ENCODE results near the gene PIGW. TPM values are rescaled to one million over a fixed set of nuclear protein-coding genes. Genes with fewer than 3 reads are reported as not detected.
A peak's percentile ranks its signal among the peaks of the same experiment; 100 is the strongest.

The PIGW gene
- total RNA-seq, 1 experiment from 2014 or later, result 6.7 TPM

DNA sequence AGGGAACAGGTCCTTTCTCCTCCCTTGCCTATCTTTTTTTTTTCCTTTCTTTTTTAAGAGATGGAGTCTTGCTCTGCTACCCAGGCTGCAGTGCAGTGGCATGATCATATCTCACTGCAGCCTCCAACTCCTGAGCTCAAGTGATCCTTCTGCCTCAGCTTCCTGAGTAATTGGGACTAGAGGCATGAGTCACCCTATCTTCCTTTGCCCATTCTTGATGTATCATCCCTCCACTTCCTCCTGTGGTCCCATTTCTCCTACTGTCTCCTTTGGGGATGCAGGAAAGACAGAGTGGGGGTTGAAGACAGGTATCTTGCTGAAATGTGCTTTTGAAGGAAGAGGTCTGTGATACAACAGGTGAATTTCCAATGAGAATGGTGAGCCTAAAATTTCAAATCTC lies 5.7 kb upstream of the PIGW start:
- Histone ChIP-seq H3K4me1 (ENCODE audit: low read length) (peaks cover 11% of the 10 kb centered on the region), H4K20me1 (ENCODE audit: insufficient read depth, low read depth, low read length) (no peaks in the 10 kb centered on the region), H3K9me3 (ENCODE audit: low read length) (no peaks in the 10 kb centered on the region), H3K27ac (ENCODE audit: low read length) (no peak overlapping the region), H3K36me3 (ENCODE audit: insufficient read depth, low read length) (peaks cover 56% of the 10 kb centered on the region), H3K9ac (ENCODE audit: low read length) (no peak overlapping the region), H3K27me3 (ENCODE audit: low read length) (no peaks in the 10 kb centered on the region), H3K79me2 (ENCODE audit: low read length) (peaks cover 26% of the 10 kb centered on the region), H3K9me2 (replicated peaks; ENCODE audit: insufficient read depth, low read length) (no peaks in the 10 kb centered on the region), H3K4me3 (ENCODE audit: low read length) (no peak overlapping the region), H3K4me2 (ENCODE audit: low read depth, low read length, poor library complexity, severe bottlenecking) (no peak overlapping the region), H2AFZ (ENCODE audit: low read length) (no peak overlapping the region)
- no peak for DNase-seq

DNA sequence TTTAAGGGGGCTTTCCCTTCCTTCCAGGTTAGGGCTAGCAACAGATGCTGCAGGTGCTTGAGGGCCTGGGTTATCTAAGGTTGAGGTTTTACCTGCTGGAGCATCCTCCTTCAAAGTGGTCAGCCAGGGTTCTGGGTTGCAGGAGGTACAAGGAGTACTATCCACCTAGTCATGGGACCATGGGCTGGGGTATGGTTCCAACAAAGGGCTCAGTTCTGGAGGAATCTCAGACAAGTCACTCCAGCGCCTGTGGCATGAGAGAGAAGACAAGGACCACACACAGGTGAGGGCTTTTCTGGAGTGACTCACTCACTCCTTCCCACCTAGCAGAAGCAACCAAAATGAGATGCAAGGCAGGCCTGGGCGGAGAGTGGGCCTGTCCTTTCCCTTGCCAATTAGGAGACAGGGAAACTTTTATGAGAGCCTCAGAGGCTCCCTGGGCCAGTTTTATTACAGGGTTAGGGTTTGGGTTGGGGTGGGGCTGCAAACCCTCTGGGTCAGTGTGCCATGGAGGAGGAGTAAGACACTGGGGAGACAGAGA lies 2.3 kb upstream of the PIGW start:
- Histone ChIP-seq H2AFZ (ENCODE audit: low read length) (no peak overlapping the region), H3K27ac (ENCODE audit: low read length) (no peak overlapping the region), H3K4me1 (ENCODE audit: low read length) (peaks cover 20% of the 10 kb centered on the region), H3K27me3 (ENCODE audit: low read length) (no peaks in the 10 kb centered on the region), H3K4me2 (ENCODE audit: low read depth, low read length, poor library complexity, severe bottlenecking) (no peak overlapping the region), H3K9me3 (ENCODE audit: low read length) (no peaks in the 10 kb centered on the region), H3K9ac (ENCODE audit: low read length) (no peak overlapping the region), H3K4me3 (ENCODE audit: low read length) (no peak overlapping the region), H3K36me3 (ENCODE audit: insufficient read depth, low read length) (peaks cover 36% of the 10 kb centered on the region), H3K79me2 (ENCODE audit: low read length) (peaks cover 48% of the 10 kb centered on the region), H3K9me2 (replicated peaks; ENCODE audit: insufficient read depth, low read length) (no peaks in the 10 kb centered on the region), H4K20me1 (ENCODE audit: insufficient read depth, low read depth, low read length) (no peaks in the 10 kb centered on the region)
- DNase-seq, result no peak

- Histone ChIP-seq H4K20me1 (ENCODE audit: insufficient read depth, low read depth, low read length) (no peaks in the 10 kb centered on the region), H3K36me3 (ENCODE audit: insufficient read depth, low read length) (peaks cover 42% of the 10 kb centered on the region), H3K4me1 (ENCODE audit: low read length) (peaks cover 20% of the 10 kb centered on the region), H2AFZ (ENCODE audit: low read length) (peak overlapping the region; percentile 70; the same call in 1 of the 2 replicates), H3K9ac (ENCODE audit: low read length) (peak overlapping the region; percentile 91), H3K27ac (ENCODE audit: low read length) (peak overlapping the region; percentile 57), H3K4me2 (ENCODE audit: low read depth, low read length, poor library complexity, severe bottlenecking) (peak overlapping the region; percentile 91), H3K27me3 (ENCODE audit: low read length) (no peaks in the 10 kb centered on the region), H3K9me3 (ENCODE audit: low read length) (no peaks in the 10 kb centered on the region), H3K4me3 (ENCODE audit: low read length) (peak overlapping the region; percentile 90), H3K79me2 (ENCODE audit: low read length) (peaks cover 52% of the 10 kb centered on the region), H3K9me2 (replicated peaks; ENCODE audit: insufficient read depth, low read length) (no peaks in the 10 kb centered on the region)
- DNase-seq, result peak; percentile 75
Measured at GRCh38 chr17:36533935-36534839, 600 bp upstream of the PIGW start.

GRCh38 chr17:36535669-36536081 lies 888 bp downstream of the PIGW start:
- Histone ChIP-seq H3K4me2 (ENCODE audit: low read depth, low read length, poor library complexity, severe bottlenecking) (peak overlapping the region; percentile 91), H2AFZ (ENCODE audit: low read length) (no peak overlapping the region), H3K9me2 (replicated peaks; ENCODE audit: insufficient read depth, low read length) (no peaks in the 10 kb centered on the region), H3K79me2 (ENCODE audit: low read length) (peaks cover 52% of the 10 kb centered on the region), H4K20me1 (ENCODE audit: insufficient read depth, low read depth, low read length) (no peaks in the 10 kb centered on the region), H3K4me3 (ENCODE audit: low read length) (peak overlapping the region; percentile 90), H3K9ac (ENCODE audit: low read length) (peak overlapping the region; percentile 91), H3K9me3 (ENCODE audit: low read length) (no peaks in the 10 kb centered on the region), H3K27ac (ENCODE audit: low read length) (peak overlapping the region; percentile 65), H3K4me1 (ENCODE audit: low read length) (peaks cover 20% of the 10 kb centered on the region), H3K36me3 (ENCODE audit: insufficient read depth, low read length) (peaks cover 42% of the 10 kb centered on the region), H3K27me3 (ENCODE audit: low read length) (no peaks in the 10 kb centered on the region)
- DNase-seq, result no peak

DNA sequence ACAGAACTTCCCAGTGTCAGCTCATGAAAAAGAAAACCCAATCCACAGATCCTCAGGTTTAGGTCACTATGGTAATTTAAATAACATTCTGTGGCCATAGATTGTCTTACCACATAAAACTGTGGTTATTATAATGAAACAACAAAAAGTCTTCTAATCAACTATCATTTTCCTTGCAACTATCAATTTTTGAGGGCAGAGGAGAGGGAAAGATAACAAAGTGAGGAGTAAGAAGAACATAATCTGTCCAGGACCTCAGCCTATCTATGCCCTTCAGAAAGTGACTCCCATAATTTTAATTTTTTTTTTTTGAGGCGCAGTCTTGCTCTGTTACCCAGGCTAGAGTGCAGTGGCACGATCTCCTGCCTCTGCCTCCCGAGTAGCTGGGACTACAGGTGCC lies 5.9 kb downstream of the PIGW start:
- H3K4me2 ChIP-seq (ENCODE audit: low read depth, low read length, poor library complexity, severe bottlenecking), result no peak overlapping the region
- H3K27me3 ChIP-seq (ENCODE audit: low read length), result no peaks in the 10 kb centered on the region
- no peak overlapping the region for H2AFZ ChIP-seq (ENCODE audit: low read length)
- no peaks in the 10 kb centered on the region for H3K9me2 ChIP-seq (replicated peaks; ENCODE audit: insufficient read depth, low read length)
- no peak overlapping the region for H3K27ac ChIP-seq (ENCODE audit: low read length)
- H4K20me1 ChIP-seq (ENCODE audit: insufficient read depth, low read depth, low read length), result no peaks in the 10 kb centered on the region
- peaks cover 19% of the 10 kb centered on the region; the same call in 1 of the 2 replicates for H3K36me3 ChIP-seq (ENCODE audit: insufficient read depth, low read length)
- peaks cover 40% of the 10 kb centered on the region for H3K79me2 ChIP-seq (ENCODE audit: low read length)
- no peak overlapping the region for H3K9ac ChIP-seq (ENCODE audit: low read length)
- H3K4me3 ChIP-seq (ENCODE audit: low read length), result no peak overlapping the region
- DNase-seq, result no peak
- H3K4me1 ChIP-seq (ENCODE audit: low read length), result peaks cover 15% of the 10 kb centered on the region
- H3K9me3 ChIP-seq (ENCODE audit: low read length), result no peaks in the 10 kb centered on the region

GRCh38 chr17:36542755-36543154 lies 8.0 kb downstream of the PIGW start:
- H3K4me2 ChIP-seq (ENCODE audit: low read depth, low read length, poor library complexity, severe bottlenecking), result peak overlapping the region; percentile 82
- DNase-seq, result no peak
- no peak overlapping the region for H3K4me3 ChIP-seq (ENCODE audit: low read length)
- H3K27ac ChIP-seq (ENCODE audit: low read length), result no peak overlapping the region
- no peak overlapping the region for H3K9ac ChIP-seq (ENCODE audit: low read length)
- H3K79me2 ChIP-seq (ENCODE audit: low read length), result peaks cover 42% of the 10 kb centered on the region
- no peaks in the 10 kb centered on the region for H3K9me3 ChIP-seq (ENCODE audit: low read length)
- H3K4me1 ChIP-seq (ENCODE audit: low read length), result peaks cover 20% of the 10 kb centered on the region
- peaks cover 14% of the 10 kb centered on the region; the same call in 1 of the 2 replicates for H3K36me3 ChIP-seq (ENCODE audit: insufficient read depth, low read length)
- no peaks in the 10 kb centered on the region for H3K9me2 ChIP-seq (replicated peaks; ENCODE audit: insufficient read depth, low read length)
- no peak overlapping the region for H2AFZ ChIP-seq (ENCODE audit: low read length)
- peaks cover 6% of the 10 kb centered on the region; the same call in 1 of the 2 replicates for H4K20me1 ChIP-seq (ENCODE audit: insufficient read depth, low read depth, low read length)
- H3K27me3 ChIP-seq (ENCODE audit: low read length), result no peaks in the 10 kb centered on the region

DNA sequence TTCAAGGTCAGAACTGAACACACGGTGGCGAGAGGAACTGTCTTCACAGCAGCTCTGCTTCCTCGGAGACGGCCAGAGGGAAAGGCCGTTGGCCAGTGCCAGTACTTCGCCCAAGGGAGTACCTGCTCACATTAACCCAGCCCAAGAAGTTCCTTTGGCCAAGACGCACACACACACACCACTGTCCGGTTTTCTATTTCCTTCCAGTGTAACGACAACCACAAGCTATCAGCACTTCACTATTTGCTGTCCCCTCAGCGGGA lies 9.2 kb downstream of the PIGW start:
- Histone ChIP-seq H3K27ac (ENCODE audit: low read length) (peak overlapping the region; percentile 91), H3K4me3 (ENCODE audit: low read length) (peak overlapping the region; percentile 100), H3K9ac (ENCODE audit: low read length) (peak overlapping the region; percentile 100), H3K36me3 (ENCODE audit: insufficient read depth, low read length) (peaks cover 10% of the 10 kb centered on the region; the same call in 1 of the 2 replicates), H3K9me2 (replicated peaks; ENCODE audit: insufficient read depth, low read length) (no peaks in the 10 kb centered on the region), H2AFZ (ENCODE audit: low read length) (no peak overlapping the region), H3K9me3 (ENCODE audit: low read length) (no peaks in the 10 kb centered on the region), H3K79me2 (ENCODE audit: low read length) (peaks cover 51% of the 10 kb centered on the region), H3K4me2 (ENCODE audit: low read depth, low read length, poor library complexity, severe bottlenecking) (peak overlapping the region; percentile 82), H3K27me3 (ENCODE audit: low read length) (no peaks in the 10 kb centered on the region), H3K4me1 (ENCODE audit: low read length) (peaks cover 28% of the 10 kb centered on the region), H4K20me1 (ENCODE audit: insufficient read depth, low read depth, low read length) (peaks cover 6% of the 10 kb centered on the region; the same call in 1 of the 2 replicates)
- peak; percentile 78 for DNase-seq

- peak within 1 kb of the TSS; percentile 100 for H3K4me3 ChIP-seq (ENCODE audit: low read length)
- DNase-seq, result peak; percentile 97
- H2AFZ ChIP-seq (ENCODE audit: low read length), result peak within 1 kb of the TSS; percentile 40; the same call in 1 of the 2 replicates
- H4K20me1 ChIP-seq (ENCODE audit: insufficient read depth, low read depth, low read length), result peaks cover 6% of the 10 kb centered on the region; the same call in 1 of the 2 replicates
- H3K79me2 ChIP-seq (ENCODE audit: low read length), result peaks cover 56% of the 10 kb centered on the region
- peaks cover 11% of the 10 kb centered on the region; the same call in 1 of the 2 replicates for H3K36me3 ChIP-seq (ENCODE audit: insufficient read depth, low read length)
- H3K27ac ChIP-seq (ENCODE audit: low read length), result peak within 1 kb of the TSS; percentile 93
- H3K27me3 ChIP-seq (ENCODE audit: low read length), result no peaks in the 10 kb centered on the region
- peak within 1 kb of the TSS; percentile 82 for H3K4me2 ChIP-seq (ENCODE audit: low read depth, low read length, poor library complexity, severe bottlenecking)
- H3K9me3 ChIP-seq (ENCODE audit: low read length), result no peaks in the 10 kb centered on the region
- H3K4me1 ChIP-seq (ENCODE audit: low read length), result peaks cover 32% of the 10 kb centered on the region
- peak within 1 kb of the TSS; percentile 100 for H3K9ac ChIP-seq (ENCODE audit: low read length)
- H3K9me2 ChIP-seq (replicated peaks; ENCODE audit: insufficient read depth, low read length), result no peaks in the 10 kb centered on the region
Measured at GRCh38 chr17:36544307-36545076, 9.7 kb downstream of the PIGW start, which contains the start of gene GGNBP2. Gene GGNBP2, plus strand, starts transcription at chr17:36544919. Its CDS starts 806 bp downstream, at chr17:36545725.

Measured in Karpas-422 (cell line).